GM12865 (cell line): ENCODE results near the gene AP2A2.

Experiments
- DNase-seq: peaks from one replicate; pipeline ENCODE4 v3.0.0; 2010; ENCODE audit warnings: low read depth
- H3K4me3 ChIP-seq: 2 replicates; pipeline ENCODE4 v1.5.1; 2011; ENCODE audit warnings: mild to moderate bottlenecking, low read depth, low read length, control low read depth
- TF ChIP-seq, protein P1 (sequence below): IDR thresholded peaks from 2 replicates; pipeline ENCODE4 v1.5.1; 2011; ENCODE audit warnings: low read length, control low read depth, low read depth, inconsistent platforms; ENCODE audit not compliant: insufficient read depth; ENCODE audit errors: missing control alignments

AP2A2 gene

DNA sequence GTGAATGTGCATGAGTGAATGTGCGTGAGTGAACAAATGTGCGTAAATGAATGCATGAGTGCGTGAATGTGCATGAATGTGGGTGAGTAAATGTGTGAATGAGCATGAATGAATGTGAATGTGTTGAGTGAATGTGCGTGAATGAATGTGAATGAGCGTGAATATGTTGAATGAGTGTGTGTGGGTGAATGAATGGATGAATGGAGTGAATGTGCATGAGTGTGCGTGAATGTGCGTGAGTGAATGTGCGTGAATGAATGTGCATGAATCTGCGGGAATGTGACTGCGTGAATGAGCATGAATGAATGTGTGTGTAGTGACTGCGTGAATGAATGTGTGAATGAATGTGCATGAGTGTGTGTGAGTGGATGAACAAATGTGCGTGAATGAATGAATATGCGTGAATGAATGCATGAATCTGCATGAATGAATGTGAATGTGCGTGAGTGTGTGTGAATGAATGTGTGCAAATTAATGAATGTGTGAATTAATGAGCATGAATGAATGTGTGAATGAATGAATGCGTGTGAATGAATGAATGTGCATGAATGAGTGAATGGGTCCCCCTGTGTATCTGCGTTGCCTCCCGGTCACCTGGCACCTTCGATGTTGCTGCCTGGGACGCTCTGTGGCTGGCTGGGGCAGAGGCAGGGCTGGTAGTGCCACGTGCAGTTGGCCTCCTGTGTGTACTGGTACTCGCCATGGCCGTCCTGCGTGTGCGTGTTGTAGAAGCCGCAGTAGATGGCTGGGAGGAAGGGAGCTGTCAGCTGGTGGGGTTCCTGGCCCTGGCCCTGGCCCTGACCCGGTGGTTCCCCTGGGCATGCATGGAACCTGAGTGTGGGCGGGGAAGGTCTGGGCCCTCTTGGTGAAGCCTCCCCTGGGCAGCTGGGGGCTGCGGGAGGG, 97.5 kb downstream of the AP2A2 start:
- DNase-seq = no peak
- TF ChIP-seq, protein P1, sequence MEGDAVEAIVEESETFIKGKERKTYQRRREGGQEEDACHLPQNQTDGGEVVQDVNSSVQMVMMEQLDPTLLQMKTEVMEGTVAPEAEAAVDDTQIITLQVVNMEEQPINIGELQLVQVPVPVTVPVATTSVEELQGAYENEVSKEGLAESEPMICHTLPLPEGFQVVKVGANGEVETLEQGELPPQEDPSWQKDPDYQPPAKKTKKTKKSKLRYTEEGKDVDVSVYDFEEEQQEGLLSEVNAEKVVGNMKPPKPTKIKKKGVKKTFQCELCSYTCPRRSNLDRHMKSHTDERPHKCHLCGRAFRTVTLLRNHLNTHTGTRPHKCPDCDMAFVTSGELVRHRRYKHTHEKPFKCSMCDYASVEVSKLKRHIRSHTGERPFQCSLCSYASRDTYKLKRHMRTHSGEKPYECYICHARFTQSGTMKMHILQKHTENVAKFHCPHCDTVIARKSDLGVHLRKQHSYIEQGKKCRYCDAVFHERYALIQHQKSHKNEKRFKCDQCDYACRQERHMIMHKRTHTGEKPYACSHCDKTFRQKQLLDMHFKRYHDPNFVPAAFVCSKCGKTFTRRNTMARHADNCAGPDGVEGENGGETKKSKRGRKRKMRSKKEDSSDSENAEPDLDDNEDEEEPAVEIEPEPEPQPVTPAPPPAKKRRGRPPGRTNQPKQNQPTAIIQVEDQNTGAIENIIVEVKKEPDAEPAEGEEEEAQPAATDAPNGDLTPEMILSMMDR = no peak
- no peak overlapping the region for H3K4me3 ChIP-seq

GRCh38 chr11:1023811-1024596, 98.3 kb downstream of the AP2A2 start:
- DNase-seq = no peak
- TF ChIP-seq, protein P1 = no peak
- no peak overlapping the region for H3K4me3 ChIP-seq

- TF ChIP-seq, protein P1 = no peak
- DNase-seq = no peak
- no peak overlapping the region for H3K4me3 ChIP-seq
These were observed 99.1 kb downstream of the AP2A2 start for GRCh38 chr11:1024597-1025409.

- no peak overlapping the region for H3K4me3 ChIP-seq
- TF ChIP-seq, protein P1 = no peak
- no peak for DNase-seq
These were observed 99.9 kb downstream of the AP2A2 start for GRCh38 chr11:1025410-1026162.

DNA sequence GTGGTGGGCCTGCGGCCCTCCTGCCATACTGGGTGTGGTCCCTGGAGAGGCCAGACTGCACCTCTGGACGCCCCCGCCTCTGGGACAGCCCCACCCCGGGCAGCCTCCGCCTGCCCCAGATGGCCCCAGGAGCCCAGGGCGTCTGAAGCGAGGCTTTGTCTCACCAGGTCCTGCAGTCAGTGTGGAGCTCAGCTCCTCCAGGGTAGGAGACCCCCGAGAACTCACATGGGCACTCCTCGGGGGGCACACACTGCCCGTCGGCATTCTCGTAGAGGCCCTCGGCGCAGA, 100.4 kb downstream of the AP2A2 start:
- no peak overlapping the region for H3K4me3 ChIP-seq
- TF ChIP-seq, protein P1 = no peak
- no peak for DNase-seq
